GM15510 (cell line): Measurements from ENCODE around the gene CCNJL.

ENCODE experiments used
- POLR2A ChIP-seq: IDR thresholded peaks from 3 replicates; pipeline ENCODE4 v1.6.1; 2011; ENCODE audit warnings: borderline replicate concordance; ENCODE audit not compliant: insufficient read length; ENCODE audit errors: extremely low read depth

CCNJL gene

GRCh38 chr5:160237571-160238093 is 74.7 kb downstream of the CCNJL start:
- no peak for TF ChIP-seq POLR2A

- TF ChIP-seq POLR2A, result no peak
These were observed 76.6 kb downstream of the CCNJL start for GRCh38 chr5:160235731-160236130.

GRCh38 chr5:160233215-160233614 is 79.1 kb downstream of the CCNJL start:
- no peak for TF ChIP-seq POLR2A

GRCh38 chr5:160231783-160232342 is 80.5 kb downstream of the CCNJL start:
- TF ChIP-seq POLR2A, result no peak

- TF ChIP-seq POLR2A, result no peak
These were observed 81.5 kb downstream of the CCNJL start for GRCh38 chr5:160230686-160231527.

- no peak for TF ChIP-seq POLR2A
These were observed 83.1 kb downstream of the CCNJL start, which contains the start of gene FABP6 for GRCh38 chr5:160229190-160229742. FABP6 (plus strand) TSS chr5:160229506; CDS start chr5:160229558, 52 bp downstream.

GRCh38 chr5:160227012-160227411 is 85.4 kb downstream of the CCNJL start:
- no peak for TF ChIP-seq POLR2A

- TF ChIP-seq POLR2A, result no peak
These were observed 91.3 kb downstream of the CCNJL start for GRCh38 chr5:160221082-160221481.

GRCh38 chr5:160219356-160219755 is 93.0 kb downstream of the CCNJL start:
- TF ChIP-seq POLR2A, result no peak

GRCh38 chr5:160213537-160213936 is 98.8 kb downstream of the CCNJL start:
- TF ChIP-seq POLR2A, result no peak

- TF ChIP-seq POLR2A, result no peak
These were observed 101.0 kb downstream of the CCNJL start for GRCh38 chr5:160211352-160211751.

GRCh38 chr5:160210606-160211005 is 101.8 kb downstream of the CCNJL start:
- TF ChIP-seq POLR2A, result no peak

GRCh38 chr5:160209917-160210316 is 102.4 kb downstream of the CCNJL start:
- TF ChIP-seq POLR2A, result no peak

- no peak for TF ChIP-seq POLR2A
These were observed 105.3 kb downstream of the CCNJL start for GRCh38 chr5:160207061-160207460.
